Measurements from ENCODE around the gene SLC26A11.
A peak's percentile ranks its signal among the peaks of the same experiment; 100 is the strongest.
"Not testable (repeated sequence)": the region's sequence is repeated elsewhere in the genome, so short reads cannot be mapped to it uniquely, and the experiment has no call there.

Gene SLC26A11

GRCh38 chr17:80262291-80262690, 42.1 kb downstream of the SLC26A11 start:
- DNase-seq (ENCODE audit: low spot score), result no peak

GRCh38 chr17:80262775-80263244, 42.6 kb downstream of the SLC26A11 start:
- DNase-seq (ENCODE audit: low spot score), result no peak

GRCh38 chr17:80263253-80264204, 43.3 kb downstream of the SLC26A11 start:
- DNase-seq (ENCODE audit: low spot score), result peak; percentile 88

GRCh38 chr17:80264205-80265075, 44.2 kb downstream of the SLC26A11 start:
- DNase-seq (ENCODE audit: low spot score), result no peak

GRCh38 chr17:80265205-80266068, 45.2 kb downstream of the SLC26A11 start:
- no peak for DNase-seq (ENCODE audit: low spot score)

- no peak for DNase-seq (ENCODE audit: low spot score)
These were observed 47.2 kb downstream of the SLC26A11 start for GRCh38 chr17:80267391-80267790.

GRCh38 chr17:80268427-80268826, 48.2 kb downstream of the SLC26A11 start:
- no peak for DNase-seq (ENCODE audit: low spot score)

- no peak for DNase-seq (ENCODE audit: low spot score)
These were observed 49.2 kb downstream of the SLC26A11 start for GRCh38 chr17:80269405-80269807.

GRCh38 chr17:80270104-80270503, 49.9 kb downstream of the SLC26A11 start:
- DNase-seq (ENCODE audit: low spot score), result no peak

GRCh38 chr17:80270836-80271235, 50.6 kb downstream of the SLC26A11 start:
- DNase-seq (ENCODE audit: low spot score), result peak; percentile 63

- no peak for DNase-seq (ENCODE audit: low spot score)
These were observed 52.1 kb downstream of the SLC26A11 start for GRCh38 chr17:80272366-80272765.

GRCh38 chr17:80274331-80274730, 54.1 kb downstream of the SLC26A11 start:
- no peak for DNase-seq (ENCODE audit: low spot score)

GRCh38 chr17:80274871-80275449, 54.7 kb downstream of the SLC26A11 start:
- no peak for DNase-seq (ENCODE audit: low spot score)

- DNase-seq (ENCODE audit: low spot score), result not testable (repeated sequence)
These were observed 55.6 kb downstream of the SLC26A11 start for GRCh38 chr17:80275857-80276256.

GRCh38 chr17:80277751-80278671, 57.8 kb downstream of the SLC26A11 start:
- DNase-seq (ENCODE audit: low spot score), result peak; percentile 13

GRCh38 chr17:80279895-80280294, 59.7 kb downstream of the SLC26A11 start:
- DNase-seq (ENCODE audit: low spot score), result peak; percentile 90

- no peak for DNase-seq (ENCODE audit: low spot score)
These were observed 61.3 kb downstream of the SLC26A11 start for GRCh38 chr17:80281516-80281915.

GRCh38 chr17:80283116-80283852, 63.1 kb downstream of the SLC26A11 start:
- no peak for DNase-seq (ENCODE audit: low spot score)

GRCh38 chr17:80284631-80285030, 64.4 kb downstream of the SLC26A11 start:
- DNase-seq (ENCODE audit: low spot score), result no peak
